8988T (cell line): Measurements from ENCODE around the gene CCL19.
"Not testable (repeated sequence)": the region's sequence is repeated elsewhere in the genome, so short reads cannot be mapped to it uniquely, and the experiment has no call there.

Experiments
- DNase-seq: peaks from one replicate; pipeline ENCODE4 v3.0.0; 2011

CCL19 gene

DNA sequence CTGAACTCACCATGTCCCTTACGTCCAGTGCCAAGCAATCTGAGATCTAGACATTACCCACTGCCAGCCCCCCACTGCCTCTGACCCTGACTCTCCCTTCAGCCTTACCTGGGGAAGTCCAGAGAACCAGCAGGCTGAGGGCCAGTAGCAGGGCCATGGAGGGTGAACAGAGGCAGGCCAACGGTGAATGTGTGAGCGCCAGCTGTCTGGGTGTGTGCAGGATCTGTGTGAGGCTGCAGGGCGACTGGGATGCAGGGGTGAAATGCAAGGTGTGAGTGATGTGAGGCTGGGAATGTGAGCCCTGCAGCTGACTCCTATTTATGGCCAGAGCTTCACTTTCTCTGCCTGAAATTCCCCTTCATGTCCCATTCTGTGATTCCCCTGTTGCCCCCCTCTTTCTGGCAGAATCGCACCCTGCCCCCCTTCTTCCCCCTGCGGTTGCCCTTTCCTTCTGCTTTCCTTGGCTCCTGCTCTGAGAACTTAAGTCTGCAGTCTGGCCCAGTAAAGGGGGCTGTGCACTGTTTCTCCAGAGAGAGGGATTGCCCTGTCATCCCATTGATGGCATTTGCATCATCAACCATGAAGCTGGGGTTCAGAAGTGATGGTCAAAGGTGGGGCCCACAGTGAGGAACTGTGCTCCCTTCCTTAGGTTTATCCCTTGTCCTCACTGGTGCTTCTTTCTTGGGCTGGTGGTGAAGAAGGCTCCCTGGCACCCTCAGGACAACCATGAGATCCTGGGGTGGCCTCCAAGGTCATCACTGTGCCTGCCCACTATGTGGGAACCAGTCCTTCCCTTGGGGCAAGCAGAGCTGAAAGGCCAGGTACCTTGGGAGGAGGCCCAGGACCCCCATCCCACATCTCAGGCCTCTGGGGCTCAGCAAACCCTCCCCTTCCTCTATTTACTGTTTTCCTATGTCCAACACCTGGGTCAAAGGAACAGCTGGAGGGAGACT, at the start of gene CCL19:
TSS of gene CCL19 (minus strand) at position 294 of the 953 bp plus-strand sequence. CDS start at position 157, 137 bp downstream.
- DNase-seq = no peak

DNA sequence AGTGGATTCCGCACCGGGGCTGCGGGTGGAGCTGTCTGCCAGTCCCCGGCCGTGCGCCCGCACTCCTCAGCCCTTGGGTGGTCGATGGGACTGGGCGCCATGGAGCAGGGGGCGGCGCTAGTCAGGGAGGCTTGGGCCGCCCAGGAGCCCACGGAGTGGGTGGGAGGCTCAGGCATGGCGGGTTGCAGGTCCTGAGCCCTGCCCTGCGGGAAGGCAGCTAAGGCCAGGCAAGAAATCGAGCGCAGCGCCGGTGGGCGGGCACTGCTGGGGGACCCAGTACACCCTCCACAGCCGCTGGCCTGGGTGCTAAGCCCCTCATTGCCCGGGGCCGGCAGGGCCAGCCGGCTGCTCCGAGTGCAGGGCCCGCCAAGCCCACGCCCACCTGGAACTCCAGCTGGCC, 49.1 kb upstream of the CCL19 start:
- not testable (repeated sequence) for DNase-seq

DNA sequence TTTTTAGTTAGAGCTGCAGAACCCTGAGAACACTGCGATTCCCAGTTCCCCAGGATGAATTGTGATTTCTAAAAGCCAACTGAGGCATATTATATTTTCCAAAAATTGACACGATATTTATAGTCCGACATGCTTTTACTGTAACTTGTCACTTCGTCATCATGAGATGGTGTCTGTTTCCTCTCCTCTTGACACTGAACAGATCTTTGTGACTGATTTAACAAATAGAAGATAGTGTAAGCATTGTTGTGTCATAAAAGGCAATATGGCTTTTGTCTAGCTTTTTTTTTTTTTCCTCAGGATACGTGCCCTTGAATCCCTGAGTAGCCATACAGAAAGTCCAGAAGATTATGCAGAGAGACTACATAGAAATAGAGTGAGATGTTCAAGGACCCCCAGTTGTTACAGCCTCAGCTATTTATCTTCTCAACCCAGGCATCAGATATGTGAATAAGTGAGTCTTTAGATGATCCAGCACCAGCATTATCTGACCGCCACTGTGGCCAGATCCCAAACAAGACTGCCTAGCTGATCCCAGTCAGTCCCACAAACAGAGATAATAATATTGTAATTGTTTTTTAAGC, 46.7 kb upstream of the CCL19 start:
- DNase-seq = no peak

DNA sequence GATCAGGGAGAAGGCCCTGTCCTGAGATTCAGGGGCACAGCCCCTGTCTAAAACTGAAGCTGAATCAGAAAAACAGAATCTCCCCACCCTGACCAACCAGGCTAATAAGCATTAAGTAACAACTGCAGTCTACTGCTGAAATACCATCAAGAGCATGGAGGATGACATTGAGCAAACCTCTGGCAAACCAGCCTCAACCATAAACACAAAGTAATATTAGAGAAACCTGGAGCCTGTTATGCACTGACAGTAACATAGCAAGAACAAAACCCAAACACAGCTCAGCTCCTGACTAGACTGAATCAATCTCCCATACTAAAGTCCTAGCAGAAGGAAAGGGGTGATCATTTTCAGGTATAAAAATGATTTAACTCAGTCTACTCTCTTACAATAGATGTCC, 43.6 kb upstream of the CCL19 start:
- no peak for DNase-seq

DNA sequence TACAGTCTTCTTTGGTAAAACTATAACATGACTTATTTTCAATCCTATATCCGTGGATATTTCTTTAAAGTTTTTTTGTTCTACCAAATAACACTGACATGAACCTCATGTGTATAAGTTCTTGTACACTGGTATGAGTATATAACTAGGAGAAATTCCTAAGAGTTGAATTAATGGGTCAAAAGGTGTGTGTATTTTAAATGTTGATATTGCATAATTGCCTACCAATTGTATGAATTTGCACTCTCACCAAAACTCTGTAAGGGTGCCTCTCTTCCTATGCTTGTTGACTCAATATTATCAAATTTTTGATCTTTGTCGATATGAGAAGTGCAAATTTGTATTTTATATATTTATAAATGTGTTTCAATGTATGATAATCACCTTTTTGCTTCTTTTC, 41.8 kb upstream of the CCL19 start:
- DNase-seq = no peak

DNA sequence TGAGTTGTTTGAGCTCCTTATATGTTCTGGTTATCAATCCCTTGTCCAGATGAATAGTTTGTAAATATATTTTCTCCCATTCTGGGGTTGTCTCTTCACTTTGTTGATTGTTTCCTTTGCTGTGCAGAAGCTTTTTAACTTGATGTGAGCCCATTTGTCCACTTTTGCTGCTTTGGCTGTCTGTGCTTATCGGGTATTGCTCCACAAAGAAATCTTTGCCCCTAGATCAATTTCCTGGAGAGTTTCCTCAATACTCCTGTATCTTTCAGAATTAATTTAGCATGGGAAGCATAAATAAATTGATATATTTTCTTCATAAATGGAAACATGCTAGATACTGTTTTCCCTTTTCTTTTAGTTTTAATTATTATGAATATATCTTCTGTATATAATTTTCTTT, 41.4 kb upstream of the CCL19 start:
- DNase-seq = no peak

DNA sequence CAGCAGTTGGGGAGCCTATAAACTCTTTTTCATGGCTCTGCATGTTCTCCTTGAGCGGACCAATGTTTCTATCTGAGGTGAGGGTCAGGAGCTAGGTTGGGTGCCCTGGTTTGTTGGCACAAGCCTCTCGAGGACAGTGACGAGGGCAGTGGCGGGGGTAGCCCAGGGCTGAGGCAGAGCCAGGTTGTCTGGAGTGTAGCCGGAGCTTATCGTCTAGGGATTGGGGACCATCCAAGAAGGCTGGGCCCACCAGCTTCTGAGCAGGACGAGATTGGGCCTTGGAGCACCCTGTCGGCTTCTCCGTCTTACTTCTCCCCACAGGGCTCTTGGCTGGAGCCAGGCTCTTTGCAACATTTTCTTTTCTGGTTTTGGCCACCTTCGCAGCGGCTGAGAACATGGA, 32.1 kb upstream of the CCL19 start:
- DNase-seq = no peak

DNA sequence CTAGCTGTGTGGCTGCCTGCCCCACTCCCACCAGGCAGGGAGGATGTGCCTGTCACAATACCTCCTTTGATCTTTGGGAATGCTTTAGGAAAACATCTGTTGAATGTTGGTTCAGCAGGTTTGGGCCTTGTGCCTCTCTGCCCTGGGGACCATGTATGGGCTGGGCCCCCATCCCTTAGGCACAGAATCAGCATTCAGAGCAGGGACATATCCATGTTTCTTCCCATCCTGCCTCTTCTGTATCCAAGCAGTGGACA, 28.6 kb upstream of the CCL19 start:
- DNase-seq = not testable (repeated sequence)

DNA sequence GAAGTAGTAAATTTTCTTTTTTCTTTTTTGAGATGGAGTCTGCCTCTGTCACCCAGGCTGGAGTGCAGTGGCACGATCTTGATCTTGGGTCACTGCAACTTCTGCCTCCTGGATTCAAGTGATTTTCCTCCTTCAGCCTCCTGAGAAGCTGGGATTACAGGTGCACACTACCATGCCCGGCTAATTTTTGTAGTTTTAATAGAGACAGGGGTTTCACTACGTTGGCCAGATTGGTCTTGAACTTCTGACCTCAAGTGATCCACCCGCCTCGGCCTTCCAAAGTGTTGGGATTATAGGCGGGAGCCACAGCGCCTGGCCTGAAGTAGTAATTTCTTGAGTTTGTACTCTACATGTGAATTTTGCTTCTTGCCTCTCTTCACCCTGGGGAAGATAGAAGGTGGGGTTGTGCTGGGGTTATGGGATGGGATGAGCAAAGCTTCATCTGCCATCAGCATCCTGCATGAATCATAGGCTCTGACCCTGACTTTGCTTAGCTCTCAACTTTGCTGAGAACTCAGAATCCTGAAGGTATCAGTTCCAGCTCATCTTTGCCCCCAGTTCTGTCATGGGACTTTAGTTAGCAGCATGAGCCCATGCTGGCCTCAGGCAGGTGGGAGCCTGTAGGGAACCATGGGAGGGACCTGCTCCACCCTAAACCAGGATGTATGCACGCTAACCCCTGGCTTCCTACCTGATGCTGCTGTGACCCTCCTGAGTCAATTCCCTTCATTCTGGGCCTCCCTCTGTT, 28.1 kb upstream of the CCL19 start:
- no peak for DNase-seq

DNA sequence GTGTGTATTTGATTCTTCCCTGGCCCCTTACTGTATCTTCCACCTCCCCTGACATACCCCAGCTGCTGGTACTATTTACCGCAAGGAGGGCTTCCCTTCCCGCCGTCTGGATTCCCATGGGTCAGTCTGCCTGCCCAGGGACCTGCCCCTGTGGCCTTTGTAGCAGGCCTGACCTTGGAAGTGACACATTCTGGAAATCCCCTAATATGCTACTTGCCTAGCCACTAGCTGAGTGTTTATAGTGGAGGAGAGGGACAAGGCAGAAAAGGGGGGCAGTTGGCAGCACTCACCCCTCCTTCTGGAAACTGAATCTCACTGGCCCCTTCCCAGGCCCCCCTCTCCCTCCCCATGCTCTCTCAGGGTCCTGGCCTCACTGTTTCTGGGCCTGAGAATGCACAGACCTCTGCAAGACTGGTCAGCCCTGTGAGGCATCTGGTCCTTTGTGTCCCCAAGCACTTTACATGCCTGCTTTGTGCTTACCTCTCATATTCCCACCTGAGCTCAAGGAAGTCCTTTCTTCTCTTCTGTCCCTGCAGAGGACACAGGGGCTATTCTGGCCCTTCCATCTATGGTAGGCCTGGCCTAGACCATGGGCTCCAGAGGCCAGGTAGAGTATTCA, 27.0 kb upstream of the CCL19 start:
- no peak for DNase-seq

DNA sequence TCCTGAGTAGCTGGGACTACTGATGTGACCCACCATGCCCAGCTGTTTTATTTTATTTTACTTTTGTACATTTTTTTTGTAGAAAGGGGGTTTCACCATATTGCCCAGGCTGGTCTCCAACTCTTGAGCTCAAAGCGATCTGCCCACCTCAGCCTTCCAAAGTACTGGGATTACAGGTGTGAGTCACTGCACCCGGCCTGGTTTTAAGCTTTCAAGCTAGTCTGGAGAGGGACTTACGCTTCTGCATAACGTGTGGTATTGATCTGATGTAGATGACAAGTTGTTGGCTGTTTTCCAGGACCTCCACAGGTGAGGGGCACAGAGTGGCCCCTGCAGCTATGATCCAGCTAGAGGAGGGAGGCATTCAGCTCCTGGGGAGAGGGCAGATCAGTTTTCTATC, 25.6 kb upstream of the CCL19 start:
- DNase-seq = no peak

DNA sequence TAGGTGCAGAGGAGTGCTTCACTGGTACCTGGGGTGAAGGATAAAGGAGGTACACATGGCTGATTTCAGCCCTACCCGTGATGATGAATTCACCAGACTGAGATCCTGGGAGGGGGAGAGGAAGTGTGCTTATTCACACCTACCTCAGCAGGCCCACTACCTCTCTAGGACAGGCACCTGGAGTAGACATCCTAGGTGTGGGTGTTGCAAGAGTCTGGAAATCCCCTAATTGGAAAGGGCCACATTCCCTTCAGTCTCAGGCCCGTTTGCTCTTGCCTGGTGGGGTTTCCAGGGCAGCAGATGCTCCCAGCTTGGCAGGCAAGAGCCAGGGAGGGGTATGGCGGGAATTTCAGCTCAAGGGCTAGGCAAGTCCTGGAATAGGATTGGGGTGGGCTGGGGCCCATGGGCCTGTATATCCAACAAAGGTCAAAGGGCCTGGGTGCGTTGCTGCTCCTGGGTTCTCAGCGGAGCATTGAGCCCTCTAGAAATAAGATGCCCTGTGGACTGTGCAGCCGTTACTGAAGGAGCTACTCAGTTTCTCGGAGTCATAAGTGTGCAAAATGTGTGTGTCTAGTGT, 24.7 kb upstream of the CCL19 start:
- DNase-seq = no peak

DNA sequence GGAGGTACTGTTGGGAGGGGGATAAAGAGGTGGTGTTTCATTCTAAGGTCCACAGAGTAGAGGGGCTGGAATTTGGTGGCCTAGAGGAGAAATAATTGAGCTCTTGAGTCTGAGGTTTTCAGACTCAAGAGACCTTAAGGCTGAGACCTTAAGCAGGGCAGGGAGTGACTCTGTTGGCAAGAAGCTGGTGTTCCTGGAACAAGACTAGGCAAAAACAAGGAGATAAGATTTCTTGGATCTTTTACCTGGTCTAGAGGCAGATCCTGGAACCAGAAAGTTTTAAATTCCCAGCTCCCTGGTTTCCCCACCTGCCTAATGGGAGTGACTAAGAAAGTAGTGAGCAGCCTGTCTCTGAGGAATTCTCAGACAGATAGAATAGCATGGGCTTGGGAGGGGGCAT, 22.9 kb upstream of the CCL19 start:
- DNase-seq = no peak

DNA sequence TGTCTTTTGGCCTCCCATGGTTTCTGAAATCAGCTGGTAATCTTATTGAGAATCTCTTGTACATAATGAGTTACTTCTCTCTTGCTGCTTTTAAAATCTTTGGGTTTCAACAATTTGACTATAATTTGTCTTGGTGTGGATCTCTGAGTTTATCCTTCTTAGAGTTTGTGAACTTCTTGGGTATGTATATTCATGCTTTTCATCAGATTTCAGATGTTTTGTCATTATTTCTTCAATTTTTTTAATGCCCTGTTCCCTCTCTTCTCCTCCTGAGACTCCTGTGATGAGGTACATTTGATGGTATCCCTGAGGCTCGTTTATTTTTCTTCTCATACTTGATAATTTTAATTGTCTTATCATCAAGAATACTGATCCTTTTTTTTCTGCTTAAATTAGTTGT, 21.1 kb upstream of the CCL19 start:
- DNase-seq = no peak

DNA sequence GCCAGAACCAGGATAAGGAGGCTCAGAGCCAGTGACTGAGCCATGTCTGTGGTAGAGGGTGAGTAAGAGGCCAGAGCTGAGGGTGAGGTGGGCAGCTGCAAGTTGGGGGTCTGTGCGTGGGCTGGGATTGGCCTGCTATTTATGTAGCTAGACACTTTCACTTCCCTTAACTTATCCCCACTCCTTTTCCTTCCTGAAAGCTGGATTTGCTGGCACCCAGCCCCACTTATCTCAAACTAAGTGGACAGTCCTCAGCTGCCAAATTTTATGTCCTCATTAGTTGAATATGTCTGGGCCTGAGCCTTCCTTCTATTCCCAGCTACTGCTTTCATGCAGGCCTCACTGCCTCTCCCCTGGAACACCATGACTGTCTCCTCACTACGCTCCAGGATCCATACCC, 18.9 kb upstream of the CCL19 start, which contains the start of gene CCL21:
TSS of gene CCL21 (minus strand) at position 114 of the 400 bp plus-strand sequence. CDS start at position 44, 70 bp downstream.
- DNase-seq = no peak

DNA sequence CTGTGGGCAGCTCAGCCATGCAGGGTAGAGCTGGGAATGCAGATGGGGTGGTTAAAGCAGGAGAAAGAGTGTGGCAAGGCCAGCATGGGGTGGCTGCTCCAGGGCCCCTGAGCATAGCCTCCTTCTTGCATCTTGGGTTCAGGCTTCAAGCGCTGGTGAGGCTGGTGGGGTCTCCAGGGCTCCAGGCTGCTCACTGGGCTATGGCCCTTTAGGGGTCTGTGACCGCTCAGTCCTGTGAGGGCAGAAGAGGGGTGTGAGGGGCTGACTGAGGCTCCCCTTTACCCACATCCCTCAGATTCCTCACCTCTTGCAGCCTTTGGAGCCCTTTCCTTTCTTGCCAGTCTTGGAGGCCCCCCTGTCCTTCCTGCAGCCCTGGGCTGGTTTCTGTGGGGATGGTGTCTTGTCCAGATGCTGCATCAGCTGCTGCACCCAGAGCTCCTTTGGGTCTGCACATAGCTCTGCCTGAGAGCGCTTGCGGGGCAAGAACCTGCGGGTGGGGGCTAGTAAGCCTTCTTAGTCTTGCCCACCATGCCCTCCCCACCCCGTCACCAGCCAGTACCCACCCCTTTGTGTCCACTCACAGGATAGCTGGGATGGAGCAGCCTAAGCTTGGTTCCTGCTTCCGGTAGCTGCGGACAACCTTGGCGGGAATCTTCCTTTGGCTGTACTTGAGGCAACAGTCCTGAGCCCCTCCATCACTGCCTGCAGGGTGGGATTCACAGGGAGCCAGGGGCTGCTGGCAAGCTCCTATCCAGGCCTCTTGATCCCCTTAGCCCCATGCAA, 18.3 kb upstream of the CCL19 start:
- DNase-seq = no peak

DNA sequence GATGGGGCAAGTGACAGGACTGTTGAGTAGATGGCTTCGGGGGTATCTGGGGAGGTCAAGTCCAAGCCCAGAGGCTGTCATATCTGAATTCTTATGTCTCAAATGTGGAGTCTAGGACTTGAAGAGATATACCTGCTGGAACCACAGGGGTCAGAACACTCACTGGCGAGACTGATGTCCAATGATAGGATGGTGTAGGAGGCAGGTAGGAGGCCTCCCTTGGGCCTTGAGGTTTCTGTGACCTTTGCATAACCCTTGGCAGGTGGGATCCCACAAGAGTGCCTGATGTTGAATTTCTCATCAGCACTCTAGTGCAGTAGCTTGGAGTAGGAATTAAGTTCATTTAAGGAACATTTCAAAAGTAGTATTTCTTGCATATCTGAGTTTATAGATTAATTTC, 16.1 kb upstream of the CCL19 start:
- no peak for DNase-seq

DNA sequence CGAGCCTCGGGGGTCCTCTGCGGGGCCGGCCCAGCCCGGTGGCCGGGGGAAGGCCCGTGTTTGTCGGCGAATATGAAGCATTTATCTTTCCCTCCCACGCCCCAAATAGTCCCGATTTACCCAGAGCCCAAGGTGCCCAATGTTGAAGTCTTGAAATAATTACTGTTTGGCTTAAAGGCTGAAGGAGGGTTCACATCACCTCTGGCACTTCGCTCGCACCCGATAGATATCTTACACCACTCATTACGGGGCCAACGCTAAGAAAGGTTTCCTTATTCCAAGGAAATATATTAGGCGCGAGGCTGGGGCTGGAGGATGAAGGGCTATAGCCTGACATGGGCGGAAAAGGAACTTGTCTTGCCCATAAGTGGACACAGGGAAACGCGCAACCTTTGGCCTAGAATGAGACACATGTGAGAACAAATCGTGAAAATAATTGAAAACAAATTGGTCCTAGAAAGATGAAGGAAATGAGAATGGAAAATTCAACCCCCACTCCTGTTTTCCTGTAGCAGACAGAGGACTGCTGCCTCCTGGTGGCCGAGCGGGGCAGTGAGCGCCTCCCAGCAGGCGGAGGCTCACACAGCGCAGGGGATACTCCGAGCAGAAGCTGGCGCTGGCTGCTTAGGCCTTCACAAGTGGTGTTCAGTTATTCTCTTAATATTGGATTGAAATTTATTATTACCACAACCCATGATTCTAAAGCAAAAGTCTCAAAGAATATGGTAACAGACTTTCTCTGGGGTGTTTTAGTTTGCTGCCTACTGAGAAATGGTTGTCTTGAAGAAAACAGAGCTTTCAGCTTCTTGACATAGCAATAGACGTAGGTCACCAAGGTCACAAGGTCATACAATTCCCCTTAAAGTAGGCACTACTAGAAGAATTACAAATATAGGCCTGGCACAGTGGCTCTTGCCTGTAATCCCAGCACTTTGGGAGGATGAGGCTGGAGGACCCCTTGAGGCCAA, 11.0 kb upstream of the CCL19 start:
- peak; percentile 76 for DNase-seq

DNA sequence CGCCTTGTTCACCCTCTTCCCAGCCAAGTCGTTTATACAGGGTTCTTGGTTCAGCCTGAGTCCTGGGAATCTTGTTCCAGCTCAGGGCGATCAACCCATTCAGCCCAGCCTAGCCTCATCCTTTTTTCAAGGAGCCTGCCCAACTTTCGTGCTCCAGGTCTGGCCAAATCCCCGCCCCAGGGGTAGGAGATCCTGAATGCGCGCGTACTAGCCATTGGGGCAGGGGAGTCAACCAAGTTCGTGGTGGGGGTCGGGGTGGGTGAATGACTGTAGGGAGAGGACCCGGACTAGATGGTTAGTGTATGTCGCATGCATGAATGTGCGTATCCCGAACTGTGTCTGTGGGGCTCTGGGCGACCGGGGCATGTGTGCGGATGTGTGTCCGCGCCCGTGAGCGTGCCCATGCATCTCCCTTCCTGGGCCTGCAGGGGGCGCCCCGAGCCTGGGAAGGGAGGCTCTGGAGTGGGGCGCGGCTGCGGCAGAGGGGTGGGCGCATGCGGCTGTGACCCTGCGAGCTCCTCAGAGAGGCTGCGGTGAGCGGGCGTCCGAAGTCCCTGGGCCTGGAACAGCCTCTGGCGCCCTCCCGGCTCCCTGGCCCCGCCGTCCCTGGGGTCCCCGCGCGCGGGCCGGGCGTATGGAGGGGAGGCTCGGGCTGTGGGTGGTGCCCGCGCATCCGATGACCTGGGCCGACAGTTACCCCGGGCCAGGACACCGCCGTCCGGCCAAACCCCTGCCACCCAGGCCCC, 10.1 kb upstream of the CCL19 start:
- peak; percentile 79 for DNase-seq

DNA sequence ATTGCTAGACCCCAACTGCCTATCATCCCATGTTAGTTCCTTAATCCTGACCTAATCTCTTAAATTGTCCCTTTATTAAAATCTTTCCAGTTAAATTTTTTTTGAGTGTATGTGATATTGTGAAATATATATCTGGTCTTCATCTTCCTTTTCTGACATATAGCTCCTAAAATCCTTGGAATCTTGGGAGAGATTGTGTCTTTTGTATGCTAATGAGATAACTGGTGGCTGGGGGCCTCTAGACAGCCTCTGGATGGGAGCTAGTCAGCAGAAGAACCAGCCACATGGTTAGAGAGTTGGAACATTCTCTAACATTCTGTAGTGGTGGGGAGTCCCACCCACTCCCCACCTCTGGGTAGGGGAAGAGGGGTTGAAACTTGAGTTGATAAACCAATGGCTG, 3.7 kb upstream of the CCL19 start:
- no peak for DNase-seq
